BLaER1 (cell line): ENCODE results near the gene EIPR1.

ENCODE experiments used
- H3K27ac ChIP-seq: shearing (Covaris generic); formaldehyde crosslinking; 2 replicates; pipeline ENCODE4 v1.8.1; 2022
- H3K27me3 ChIP-seq: shearing (Covaris generic); formaldehyde crosslinking; 2 replicates; pipeline ENCODE4 v1.8.1; 2022
- H3K36me3 ChIP-seq: shearing (Covaris generic); formaldehyde crosslinking; 2 replicates; pipeline ENCODE4 v1.8.1; 2022
- H3K4me1 ChIP-seq: shearing (Covaris generic); formaldehyde crosslinking; 2 replicates; pipeline ENCODE4 v1.8.1; 2022
- H3K4me2 ChIP-seq: shearing (Covaris generic); formaldehyde crosslinking; 2 replicates; pipeline ENCODE4 v1.8.1; 2022
- H3K4me3 ChIP-seq: shearing (Covaris generic); formaldehyde crosslinking; 2 replicates; pipeline ENCODE4 v1.8.1; 2022
- H3K9ac ChIP-seq: shearing (Covaris generic); formaldehyde crosslinking; 2 replicates; pipeline ENCODE4 v1.8.1; 2022
- H3K9me3 ChIP-seq: shearing (Covaris generic); formaldehyde crosslinking; 2 replicates; pipeline ENCODE4 v1.8.1; 2022
- H4K20me1 ChIP-seq: shearing (Covaris generic); formaldehyde crosslinking; 2 replicates; pipeline ENCODE4 v1.8.1; 2022
- Cebpa-rat ChIP-seq: shearing (Covaris generic); IDR thresholded peaks from 2 replicates; pipeline ENCODE4 v1.8.1; 2022

The EIPR1 gene

DNA sequence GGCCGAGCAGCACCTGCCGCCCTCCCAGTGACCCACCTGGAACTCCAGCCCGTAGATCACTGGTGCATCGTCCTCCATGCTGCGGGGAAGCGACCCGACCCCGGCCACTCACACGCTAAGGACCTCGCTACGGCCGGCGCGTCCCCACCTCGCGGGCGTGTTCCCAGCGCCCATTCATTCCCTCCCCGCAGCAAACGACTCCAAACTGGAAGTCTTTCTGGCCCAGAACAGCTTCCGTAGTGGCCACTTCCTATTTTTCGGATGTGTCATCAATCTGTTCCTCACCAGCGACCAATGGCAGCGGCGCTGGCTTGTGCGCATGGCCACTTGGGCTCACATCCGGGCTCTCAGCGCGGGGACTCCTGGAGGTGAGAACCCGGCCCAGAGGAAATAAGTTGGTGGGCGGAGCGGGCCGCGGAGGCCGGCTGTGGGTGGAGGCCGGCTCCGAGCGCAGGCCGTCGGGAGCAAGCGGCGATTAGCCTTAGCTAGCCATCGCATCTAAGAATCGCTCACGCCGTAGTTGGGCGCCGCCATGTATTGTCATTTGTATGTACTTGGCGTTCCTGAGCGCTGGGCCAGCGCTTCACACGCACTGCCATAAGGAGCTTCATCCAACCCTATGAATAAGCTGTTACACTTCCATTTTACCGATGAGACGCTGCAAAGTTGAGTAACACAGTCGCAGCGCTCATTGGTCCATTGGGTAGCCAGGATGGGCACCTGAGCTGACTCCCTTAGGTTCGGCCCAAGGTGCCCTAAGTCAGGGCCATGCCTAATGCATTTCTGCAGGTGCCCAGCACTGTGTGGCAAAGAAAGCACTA, at the start of gene EIPR1:
TSS of gene EIPR1 (minus strand) at position 207 of the 821 bp plus-strand sequence. CDS start at position 78, 129 bp downstream.
- Histone ChIP-seq H3K9ac (peak within 1 kb of the TSS; percentile 82), H3K4me3 (peak within 1 kb of the TSS; percentile 85), H3K9me3 (no peaks in the 10 kb centered on the region), H3K36me3 (peaks cover 15% of the 10 kb centered on the region), H3K4me2 (peak within 1 kb of the TSS; percentile 95), H3K27me3 (no peaks in the 10 kb centered on the region), H3K27ac (peak within 1 kb of the TSS; percentile 85), H4K20me1 (no peaks in the 10 kb centered on the region), H3K4me1 (peaks cover 45% of the 10 kb centered on the region)
- TF ChIP-seq Cebpa-rat: no peak

DNA sequence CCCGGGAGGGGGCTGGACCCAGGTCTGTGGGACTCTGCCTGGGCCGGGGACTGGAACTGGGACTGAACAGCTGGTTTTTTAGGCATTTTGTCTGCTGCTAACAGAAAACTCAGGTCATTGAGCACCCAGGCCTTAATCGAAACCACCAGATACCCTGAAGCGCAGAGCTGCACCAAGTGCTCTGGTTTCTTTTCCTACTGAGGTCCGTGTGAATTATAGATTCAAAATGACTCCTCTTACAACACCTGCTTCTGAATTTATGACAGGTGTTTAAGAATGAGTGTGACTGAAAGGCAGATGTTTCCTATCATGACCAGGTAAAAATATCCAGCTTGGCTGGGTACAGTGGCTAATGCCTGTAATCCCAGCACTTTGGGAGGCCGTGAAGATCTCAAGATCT, 49.7 kb upstream of the EIPR1 start:
- H3K9ac ChIP-seq: no peak overlapping the region
- H3K4me3 ChIP-seq: no peak overlapping the region
- H3K27me3 ChIP-seq: no peaks in the 10 kb centered on the region
- H3K4me1 ChIP-seq: peaks cover 20% of the 10 kb centered on the region
- H3K9me3 ChIP-seq: no peaks in the 10 kb centered on the region
- H4K20me1 ChIP-seq: no peaks in the 10 kb centered on the region
- no peak overlapping the region for H3K27ac ChIP-seq
- H3K36me3 ChIP-seq: peaks cover 71% of the 10 kb centered on the region
- TF ChIP-seq Cebpa-rat: no peak
- no peak overlapping the region for H3K4me2 ChIP-seq

DNA sequence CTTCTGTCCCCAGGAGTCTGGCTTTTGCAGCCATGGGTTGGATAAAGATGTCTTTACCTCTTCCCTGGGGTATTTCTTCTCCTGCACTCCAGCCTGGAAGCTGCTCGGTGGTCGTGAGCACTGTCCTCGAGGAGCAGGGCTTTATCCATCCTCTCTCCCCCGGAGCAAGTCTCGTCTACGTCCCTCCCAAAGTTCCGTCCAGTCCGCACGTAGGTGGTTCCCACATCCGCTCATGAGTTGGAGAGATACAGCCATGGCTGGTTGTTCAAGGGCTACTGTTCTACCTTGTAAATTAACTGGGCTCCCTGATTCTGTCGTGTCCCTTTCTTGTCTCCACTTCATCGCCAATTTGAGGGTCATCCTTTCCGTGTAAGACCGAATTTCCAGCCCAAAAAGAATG, 49.0 kb upstream of the EIPR1 start:
- no peak overlapping the region for H3K4me2 ChIP-seq
- H3K27ac ChIP-seq: no peak overlapping the region
- H3K4me3 ChIP-seq: no peak overlapping the region
- no peaks in the 10 kb centered on the region for H3K27me3 ChIP-seq
- no peaks in the 10 kb centered on the region for H4K20me1 ChIP-seq
- no peak overlapping the region for H3K9ac ChIP-seq
- H3K4me1 ChIP-seq: peaks cover 27% of the 10 kb centered on the region
- peaks cover 71% of the 10 kb centered on the region for H3K36me3 ChIP-seq
- no peak for TF ChIP-seq Cebpa-rat
- H3K9me3 ChIP-seq: no peaks in the 10 kb centered on the region

DNA sequence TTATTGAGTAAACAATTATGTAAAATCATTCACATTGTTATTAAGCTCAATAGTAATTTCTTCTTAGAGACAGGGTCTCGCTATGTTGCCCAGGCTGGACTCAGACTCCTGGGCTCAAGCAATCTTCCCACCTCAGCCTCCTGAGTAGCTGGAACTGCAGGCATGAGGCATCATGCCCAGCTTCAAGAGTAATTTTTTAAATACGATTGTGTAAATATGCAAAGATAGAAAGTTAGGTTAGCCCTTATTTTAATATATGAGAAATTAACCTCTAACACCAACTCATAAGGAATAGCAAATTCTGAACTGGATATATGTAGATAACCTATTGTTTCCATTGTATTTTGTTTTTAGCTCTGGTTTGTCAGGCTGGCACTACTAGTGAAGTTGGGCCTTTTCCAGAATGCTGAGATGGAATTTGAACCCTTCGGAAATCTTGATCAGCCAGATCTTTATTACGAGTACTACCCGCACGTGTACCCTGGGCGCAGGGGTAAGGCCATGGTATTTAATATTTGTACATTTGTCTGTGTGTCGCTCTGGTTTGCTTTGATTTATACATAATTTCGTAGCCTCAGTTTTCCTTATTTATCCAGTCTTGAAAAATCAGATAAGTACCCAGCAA, 46.7 kb upstream of the EIPR1 start:
- Histone ChIP-seq H3K9me3 (no peaks in the 10 kb centered on the region), H3K9ac (no peak overlapping the region), H4K20me1 (no peaks in the 10 kb centered on the region), H3K36me3 (peaks cover 56% of the 10 kb centered on the region), H3K4me1 (peaks cover 50% of the 10 kb centered on the region), H3K4me3 (no peak overlapping the region), H3K27ac (no peak overlapping the region; the same call in 1 of the 2 replicates), H3K4me2 (peak overlapping the region; percentile 58; the same call in 1 of the 2 replicates), H3K27me3 (no peaks in the 10 kb centered on the region)
- TF ChIP-seq Cebpa-rat: no peak

DNA sequence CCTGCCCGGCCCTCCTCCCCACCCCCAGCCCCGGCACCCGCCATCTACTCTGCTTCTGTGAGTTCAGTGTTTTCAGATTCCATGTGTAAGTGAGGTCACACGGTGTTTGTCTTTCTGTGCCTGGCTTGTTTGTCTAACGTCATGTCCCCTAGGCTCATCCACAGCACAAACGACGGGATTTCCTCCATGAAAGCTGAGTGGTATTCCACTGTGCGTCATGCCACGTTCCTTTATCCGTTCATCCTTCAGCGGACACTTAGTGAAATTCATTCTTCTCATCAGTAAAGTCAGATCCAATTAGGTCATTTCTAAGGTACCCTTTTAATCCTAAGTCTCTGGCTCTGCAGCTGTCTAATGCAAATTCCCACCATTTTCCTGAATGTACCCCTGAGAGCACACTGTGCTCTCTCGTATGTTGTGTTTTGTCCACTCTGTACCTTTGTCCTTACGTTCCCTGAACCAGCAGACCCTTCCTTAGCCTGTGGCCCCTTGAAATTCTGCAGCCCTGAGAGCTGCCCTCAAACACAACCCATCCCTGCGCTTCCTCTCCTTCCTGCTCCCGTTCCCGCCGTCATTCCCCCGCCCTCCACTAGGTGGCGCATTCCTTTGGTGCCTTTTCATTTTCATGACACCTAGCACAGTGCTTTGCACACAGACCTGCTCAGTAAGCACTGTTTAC, 46.0 kb upstream of the EIPR1 start:
- H3K9me3 ChIP-seq: no peaks in the 10 kb centered on the region
- no peak overlapping the region for H3K9ac ChIP-seq
- no peak for TF ChIP-seq Cebpa-rat
- H3K27me3 ChIP-seq: no peaks in the 10 kb centered on the region
- H3K4me2 ChIP-seq: peak overlapping the region; percentile 58
- no peak overlapping the region for H3K4me3 ChIP-seq
- peaks cover 53% of the 10 kb centered on the region for H3K36me3 ChIP-seq
- H4K20me1 ChIP-seq: no peaks in the 10 kb centered on the region
- H3K4me1 ChIP-seq: peaks cover 57% of the 10 kb centered on the region
- peak overlapping the region; percentile 58; the same call in 1 of the 2 replicates for H3K27ac ChIP-seq

DNA sequence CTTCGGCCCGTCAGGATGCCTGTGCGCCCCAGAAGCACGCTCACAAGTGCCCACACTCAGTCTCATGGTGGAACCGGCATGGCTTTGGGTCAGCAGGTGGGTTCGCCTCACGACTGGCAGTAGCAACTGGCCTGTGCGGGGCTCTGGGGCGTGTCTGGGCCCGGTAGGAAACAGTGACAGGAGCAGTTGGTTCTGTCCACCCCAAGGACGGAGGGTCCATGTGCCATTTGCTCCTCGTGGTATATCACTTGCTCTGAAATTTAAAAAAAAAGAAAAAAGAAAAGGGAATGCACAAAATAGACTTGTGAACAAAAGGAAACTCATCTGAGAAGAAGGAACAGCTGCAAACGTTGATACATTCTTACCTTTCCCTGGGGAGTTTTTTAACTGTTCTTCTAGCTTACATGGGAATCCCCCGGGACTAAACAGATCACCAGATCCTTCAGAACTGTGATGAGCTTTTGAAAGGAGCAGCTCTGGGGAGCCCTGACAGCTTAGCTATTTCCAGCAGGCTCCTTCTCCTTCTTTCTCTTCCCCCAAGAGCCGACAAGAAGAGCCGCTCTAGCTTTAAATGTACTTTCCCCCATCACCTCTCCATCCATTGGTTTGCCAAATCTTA, 44.7 kb upstream of the EIPR1 start:
- Histone ChIP-seq H3K4me2 (peak overlapping the region; percentile 87), H3K4me3 (0 out of 2 replicates have a peak overlapping the region, but pooled peaks have one; percentile 1), H3K27ac (peak overlapping the region; percentile 85), H4K20me1 (no peaks in the 10 kb centered on the region), H3K9ac (peak overlapping the region; percentile 47; the same call in 1 of the 2 replicates), H3K4me1 (peaks cover 68% of the 10 kb centered on the region), H3K36me3 (peaks cover 48% of the 10 kb centered on the region), H3K27me3 (no peaks in the 10 kb centered on the region), H3K9me3 (no peaks in the 10 kb centered on the region)
- TF ChIP-seq Cebpa-rat: no peak

DNA sequence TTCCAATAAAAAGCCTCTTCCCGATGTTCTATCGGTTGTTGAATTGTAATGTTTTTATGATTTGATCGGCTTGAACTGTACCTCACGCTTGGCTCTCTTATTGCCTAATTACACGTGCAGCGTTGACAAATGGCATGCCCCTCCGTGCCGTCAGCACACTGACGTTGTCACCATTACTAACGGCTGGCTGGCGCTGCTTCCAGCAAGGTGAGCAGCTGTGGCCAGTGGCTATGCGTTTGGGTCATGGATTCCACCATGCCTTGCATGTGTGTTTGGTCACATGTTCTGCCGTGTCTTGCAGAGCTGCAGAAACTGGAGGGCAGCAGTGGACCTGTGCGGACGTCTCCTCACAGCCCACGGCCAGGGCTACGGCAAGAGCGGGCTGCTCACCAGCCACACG, 44.0 kb upstream of the EIPR1 start:
- H3K9me3 ChIP-seq: no peaks in the 10 kb centered on the region
- H3K4me2 ChIP-seq: peak overlapping the region; percentile 87
- H3K27me3 ChIP-seq: no peaks in the 10 kb centered on the region
- H3K4me1 ChIP-seq: peaks cover 73% of the 10 kb centered on the region
- peaks cover 45% of the 10 kb centered on the region for H3K36me3 ChIP-seq
- H3K27ac ChIP-seq: peak overlapping the region; percentile 85
- H3K4me3 ChIP-seq: no peak overlapping the region
- H3K9ac ChIP-seq: peak overlapping the region; percentile 47; the same call in 1 of the 2 replicates
- no peaks in the 10 kb centered on the region for H4K20me1 ChIP-seq
- TF ChIP-seq Cebpa-rat: no peak

DNA sequence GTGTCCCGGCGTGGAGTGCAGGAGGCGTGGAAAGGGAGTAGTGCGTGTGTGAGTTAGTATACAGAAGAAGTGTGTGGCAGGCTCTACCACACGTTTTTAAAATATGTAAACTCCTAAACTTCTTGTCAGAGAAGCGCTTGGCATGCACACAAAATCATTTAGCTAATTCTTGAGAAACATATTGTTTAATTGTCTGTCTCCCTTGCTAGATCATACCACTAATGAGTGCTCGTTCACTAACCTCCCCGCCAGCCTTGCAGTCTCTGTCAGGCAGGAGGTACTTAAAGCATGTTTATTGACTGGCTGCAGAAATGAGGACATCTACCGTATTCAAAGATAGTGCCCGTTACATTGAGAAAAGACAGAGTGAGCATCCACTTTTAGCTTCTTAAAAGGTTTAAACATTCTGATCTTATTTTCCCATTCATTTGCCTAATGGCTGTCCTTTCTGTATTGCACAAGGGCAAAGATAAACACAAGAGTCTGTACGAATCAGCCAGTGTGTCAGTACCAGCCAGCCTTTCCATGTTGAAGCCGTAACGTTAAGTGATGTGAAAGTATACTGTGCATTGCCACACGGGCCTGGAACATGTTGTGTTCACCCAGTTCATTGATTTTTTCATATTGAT, 43.3 kb upstream of the EIPR1 start:
- H3K36me3 ChIP-seq: peaks cover 38% of the 10 kb centered on the region

More for the DNA sequence above, 43.3 kb upstream of the EIPR1 start:
- peak overlapping the region; percentile 85 for H3K27ac ChIP-seq
- peaks cover 73% of the 10 kb centered on the region for H3K4me1 ChIP-seq
- H3K27me3 ChIP-seq: no peaks in the 10 kb centered on the region
- no peaks in the 10 kb centered on the region for H4K20me1 ChIP-seq
- no peaks in the 10 kb centered on the region for H3K9me3 ChIP-seq
- peak overlapping the region; percentile 67 for H3K9ac ChIP-seq
- H3K4me3 ChIP-seq: no peak overlapping the region
- peak overlapping the region; percentile 87 for H3K4me2 ChIP-seq
- TF ChIP-seq Cebpa-rat: no peak
